ENCODE measurements around the gene PHLPP1. TPM values are rescaled to one million over a fixed set of nuclear protein-coding genes. Genes with fewer than 3 reads are reported as not detected.

The PHLPP1 gene
- total and polyA plus RNA-seq, 10 donors = 1.2 to 10.6 (median 6.7) TPM

DNA sequence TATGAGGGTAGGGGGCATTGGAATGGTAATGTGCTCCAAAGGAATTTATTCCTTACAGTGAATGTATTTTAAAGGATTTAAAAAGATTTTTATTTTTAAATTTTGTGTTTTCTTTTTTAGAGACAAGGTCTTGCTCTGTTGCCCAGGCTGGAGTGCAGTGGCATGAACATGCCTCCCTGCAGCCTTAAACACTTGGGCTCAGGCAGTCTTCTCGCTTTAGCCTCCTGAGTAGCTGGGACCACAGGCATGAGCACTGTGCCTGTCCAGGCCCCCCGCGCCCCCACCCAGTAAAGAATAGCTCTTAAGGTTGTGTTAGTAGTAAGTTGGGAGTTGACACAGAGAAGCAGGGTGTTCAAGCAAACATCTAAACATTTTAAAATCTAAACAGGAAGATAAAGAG, 36.6 kb downstream of the PHLPP1 start:
- WGBS, 5 donors = 81 to 95% (median 94%) methylated on average over 3 of the region's 3 CpGs
- Histone ChIP-seq H3K27me3 (replicated peaks in 1 of 7) (no peaks in the 10 kb centered on the region), H3K27ac (no peak overlapping the region), H3K9me3 (peaks cover 0 to 4% (median 0%) of the 10 kb centered on the region in 8 donors), H3K36me3 (no peaks in the 10 kb centered on the region), H3K4me1 (peaks cover 0 to 14% (median 6%) of the 10 kb centered on the region in 6 donors), H3K4me3 (no peak overlapping the region)
- TF ChIP-seq POLR2AphosphoS5 (IDR thresholded peaks at IDR 0.05) (no peak), POLR2A (IDR thresholded peaks at IDR 0.05) (no peak)
- TF ChIP-seq, protein P1, sequence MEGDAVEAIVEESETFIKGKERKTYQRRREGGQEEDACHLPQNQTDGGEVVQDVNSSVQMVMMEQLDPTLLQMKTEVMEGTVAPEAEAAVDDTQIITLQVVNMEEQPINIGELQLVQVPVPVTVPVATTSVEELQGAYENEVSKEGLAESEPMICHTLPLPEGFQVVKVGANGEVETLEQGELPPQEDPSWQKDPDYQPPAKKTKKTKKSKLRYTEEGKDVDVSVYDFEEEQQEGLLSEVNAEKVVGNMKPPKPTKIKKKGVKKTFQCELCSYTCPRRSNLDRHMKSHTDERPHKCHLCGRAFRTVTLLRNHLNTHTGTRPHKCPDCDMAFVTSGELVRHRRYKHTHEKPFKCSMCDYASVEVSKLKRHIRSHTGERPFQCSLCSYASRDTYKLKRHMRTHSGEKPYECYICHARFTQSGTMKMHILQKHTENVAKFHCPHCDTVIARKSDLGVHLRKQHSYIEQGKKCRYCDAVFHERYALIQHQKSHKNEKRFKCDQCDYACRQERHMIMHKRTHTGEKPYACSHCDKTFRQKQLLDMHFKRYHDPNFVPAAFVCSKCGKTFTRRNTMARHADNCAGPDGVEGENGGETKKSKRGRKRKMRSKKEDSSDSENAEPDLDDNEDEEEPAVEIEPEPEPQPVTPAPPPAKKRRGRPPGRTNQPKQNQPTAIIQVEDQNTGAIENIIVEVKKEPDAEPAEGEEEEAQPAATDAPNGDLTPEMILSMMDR (IDR thresholded peaks at IDR 0.05 in 8 of 11, conservative IDR thresholded peaks at IDR 0.05 in 3 of 11) = no peak
- DNase-seq = no peak
- intact Hi-C loops (cut with DNase I; ENCODE audit: low total_unique reads) = no loop called here

DNA sequence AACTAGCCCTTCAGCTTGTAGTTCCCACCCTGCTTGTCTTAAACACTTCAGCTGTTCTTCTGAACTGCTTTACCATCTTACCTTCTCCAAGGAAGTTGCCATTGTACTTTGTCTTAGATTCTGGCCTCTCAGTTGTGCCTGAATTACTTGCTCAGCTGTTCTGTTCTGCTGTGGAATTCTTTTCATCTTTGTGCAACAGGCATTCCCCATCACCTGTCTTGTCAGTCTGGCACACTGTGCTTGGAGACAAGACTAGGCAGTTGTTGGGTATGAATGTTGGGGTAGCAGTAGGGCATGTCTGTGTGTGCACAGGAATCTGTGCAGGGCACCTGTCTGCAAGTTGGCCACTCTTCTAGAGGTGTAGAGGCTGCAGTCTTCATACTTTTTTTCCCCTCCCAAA, 38.7 kb downstream of the PHLPP1 start:
- peaks cover 0 to 4% (median 0%) of the 10 kb centered on the region in 8 donors for H3K9me3 ChIP-seq
- DNase-seq = no peak
- H3K4me3 ChIP-seq = no peak overlapping the region
- intact Hi-C loops (cut with DNase I; ENCODE audit: low total_unique reads) = no loop called here
- H3K4me1 ChIP-seq = peaks cover 0 to 14% (median 6%) of the 10 kb centered on the region in 6 donors
- H3K27ac ChIP-seq = no peak overlapping the region
- TF ChIP-seq, protein P1 (IDR thresholded peaks at IDR 0.05 in 8 of 11, conservative IDR thresholded peaks at IDR 0.05 in 3 of 11) = no peak
- TF ChIP-seq POLR2A (IDR thresholded peaks at IDR 0.05) (no peak), POLR2AphosphoS5 (IDR thresholded peaks at IDR 0.05) (no peak)
- no peaks in the 10 kb centered on the region for H3K36me3 ChIP-seq
- no peaks in the 10 kb centered on the region for H3K27me3 ChIP-seq (replicated peaks in 1 of 7)

DNA sequence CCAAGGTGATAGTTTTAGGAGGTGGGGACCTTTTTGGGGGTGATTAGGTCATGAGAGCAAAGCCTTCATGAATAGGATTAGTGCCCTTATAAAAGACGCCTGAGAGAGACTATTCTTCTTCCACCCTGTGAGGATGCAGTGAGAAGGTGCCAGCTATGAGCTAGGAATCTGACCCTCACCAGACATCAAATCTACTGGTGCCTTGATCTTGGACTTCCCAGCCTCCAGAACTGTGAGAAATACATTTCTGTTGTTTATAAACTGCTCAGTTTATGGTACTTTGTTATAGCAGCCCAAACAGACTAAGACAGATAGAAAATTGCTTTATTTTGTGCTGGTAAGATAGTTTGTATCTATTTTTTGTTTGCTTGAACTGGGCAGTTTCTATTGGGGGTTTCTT, 40.1 kb downstream of the PHLPP1 start:
- TF ChIP-seq, protein P1 (IDR thresholded peaks at IDR 0.05 in 8 of 11, conservative IDR thresholded peaks at IDR 0.05 in 3 of 11) = no peak
- no peak for TF ChIP-seq POLR2A (IDR thresholded peaks at IDR 0.05)
- TF ChIP-seq POLR2AphosphoS5 (IDR thresholded peaks at IDR 0.05) = no peak
- no peaks in the 10 kb centered on the region for H3K36me3 ChIP-seq
- DNase-seq = no peak
- WGBS, 5 donors = 92 to 100% (median 97%) methylated on average over 1 of the region's 1 CpG
- peaks cover 0 to 4% (median 0%) of the 10 kb centered on the region in 8 donors for H3K9me3 ChIP-seq
- H3K4me3 ChIP-seq = no peak overlapping the region
- peaks cover 0 to 14% (median 6%) of the 10 kb centered on the region in 6 donors for H3K4me1 ChIP-seq
- no peak overlapping the region for H3K27ac ChIP-seq
- no peaks in the 10 kb centered on the region for H3K27me3 ChIP-seq (replicated peaks in 1 of 7)
- intact Hi-C loops (cut with DNase I; ENCODE audit: low total_unique reads) = no loop called here

DNA sequence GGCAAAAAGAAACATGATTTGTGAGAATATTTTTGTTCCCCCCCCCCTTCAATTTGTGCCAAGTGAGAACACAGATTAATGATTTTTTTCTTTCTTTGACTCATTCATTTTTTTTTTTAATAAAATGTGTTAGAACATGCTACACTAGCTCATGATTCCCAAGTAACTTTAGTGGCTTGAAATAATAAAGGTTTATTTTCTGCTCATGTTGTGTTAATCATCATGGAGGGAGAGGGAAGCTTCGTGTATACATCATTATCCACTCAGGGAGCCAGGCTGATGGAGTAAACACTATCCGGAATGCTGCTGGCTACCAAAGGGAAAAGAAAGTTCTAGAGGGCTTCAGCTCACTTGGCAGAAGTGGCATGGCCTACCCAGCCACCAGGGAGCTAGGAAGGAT, 40.6 kb downstream of the PHLPP1 start:
- Histone ChIP-seq H3K9me3 (peaks cover 0 to 4% (median 0%) of the 10 kb centered on the region in 8 donors), H3K4me1 (peaks cover 0 to 12% (median 6%) of the 10 kb centered on the region in 6 donors), H3K4me3 (no peak overlapping the region), H3K36me3 (no peaks in the 10 kb centered on the region), H3K27me3 (replicated peaks in 1 of 7) (no peaks in the 10 kb centered on the region), H3K27ac (no peak overlapping the region)
- no peak for DNase-seq
- intact Hi-C loops (cut with DNase I; ENCODE audit: low total_unique reads) = no loop called here
- WGBS, 5 donors = 90 to 98% (median 96%) methylated on average over 2 of the region's 2 CpGs
- TF ChIP-seq, protein P1 (IDR thresholded peaks at IDR 0.05 in 8 of 11, conservative IDR thresholded peaks at IDR 0.05 in 3 of 11) = no peak
- TF ChIP-seq POLR2A (IDR thresholded peaks at IDR 0.05) (no peak), POLR2AphosphoS5 (IDR thresholded peaks at IDR 0.05) (no peak)

Data from spleen (tissue), 11 donors.